Stimulated activated CD8-positive, alpha-beta memory T cell treated with anti-CD3 and anti-CD28 coated beads, Interleukin-15, amount 100 ng/mL, for 48 hours (primary cell): ENCODE measurements around the gene PDILT.
"Not testable (repeated sequence)": the region's sequence is repeated elsewhere in the genome, so short reads cannot be mapped to it uniquely, and the experiment has no call there.

Experiments
- DNase-seq, 2 donors: peaks; one replicate each; pipeline ENCODE4 v3.0.0-alpha.2; 2020; ENCODE audit warnings: low read depth in 2 of 2

PDILT gene

GRCh38 chr16:20321051-20321450 is 83.5 kb downstream of the PDILT start:
- DNase-seq: not testable (repeated sequence)

GRCh38 chr16:20320592-20320991 is 83.9 kb downstream of the PDILT start:
- DNase-seq: no peak

- DNase-seq: no peak
These were observed 84.4 kb downstream of the PDILT start for GRCh38 chr16:20320178-20320577.

- no peak for DNase-seq
These were observed 85.1 kb downstream of the PDILT start for GRCh38 chr16:20319406-20319805.

- DNase-seq: no peak
These were observed 86.1 kb downstream of the PDILT start for GRCh38 chr16:20318437-20318836.

- DNase-seq: no peak
These were observed 86.5 kb downstream of the PDILT start for GRCh38 chr16:20318006-20318405.

GRCh38 chr16:20317117-20317516 is 87.4 kb downstream of the PDILT start:
- DNase-seq: no peak

- no peak for DNase-seq
These were observed 87.8 kb downstream of the PDILT start for GRCh38 chr16:20316715-20317114.

GRCh38 chr16:20315764-20316163 is 88.8 kb downstream of the PDILT start:
- no peak for DNase-seq

- DNase-seq: no peak
These were observed 90.0 kb downstream of the PDILT start for GRCh38 chr16:20314575-20314974.

GRCh38 chr16:20313741-20314140 is 90.8 kb downstream of the PDILT start:
- no peak for DNase-seq

GRCh38 chr16:20312536-20313095 is 91.9 kb downstream of the PDILT start:
- not testable (repeated sequence) for DNase-seq

GRCh38 chr16:20311548-20311947 is 93.0 kb downstream of the PDILT start:
- no peak for DNase-seq

- no peak for DNase-seq
These were observed 93.8 kb downstream of the PDILT start for GRCh38 chr16:20310421-20311395.

- DNase-seq: no peak
These were observed 94.8 kb downstream of the PDILT start for GRCh38 chr16:20309786-20310185.
